Endothelial cell of umbilical vein (primary cell): Measurements from ENCODE around the gene RUNX2. TPM values are rescaled to one million over a fixed set of nuclear protein-coding genes. Genes with fewer than 3 reads are reported as not detected.

Experiments
- BruUV-seq: library from RNA; stranded (reverse); fragments of 400-500 nt; replicated peaks from 2 replicates; lab custom pipeline; 2021; lab: Mats Ljungman, UMichigan
- CTCF ChIA-PET: fragments of 300-600, 350-600 bp; sonication (Branson Sonifier 250); formaldehyde crosslinking; loops from one replicate; lab custom pipeline; 2021; ENCODE audit warnings: antibody characterized with exemption, inconsistent platforms; lab: Charles Lee
- POLR2A ChIA-PET: fragments of 300-600, 350-600 bp; sonication (Branson Sonifier 250); formaldehyde crosslinking; loops from one replicate; lab custom pipeline; 2021; ENCODE audit warnings: antibody characterized with exemption, inconsistent platforms; lab: Charles Lee
- DNase-seq: peaks from one replicate; pipeline ENCODE4 v3.0.0-alpha.2; 2011; ENCODE audit warnings: low read depth, low spot score
- FAIRE-seq: peaks from 2 replicates; lab custom pipeline; 2011; peaks lifted over from hg19 to GRCh38; lab: Jason Lieb, UNC
- H2AFZ ChIP-seq: 2 replicates; pipeline ENCODE4 v1.6.0; 2012; ENCODE audit warnings: low read depth, low read length, control low read depth, inconsistent platforms
- H3K27ac ChIP-seq: 2 replicates; pipeline ENCODE4 v1.5.1; 2011; ENCODE audit warnings: low read depth, mild to moderate bottlenecking, control low read depth, low read length, moderate library complexity; ENCODE audit not compliant: insufficient read depth
- H3K27me3 ChIP-seq, 2 experiments: 2 replicates each; pipeline versions ENCODE4 v1.6.0 to v1.6.1; 2011; ENCODE audit warnings: low read length in 2 of 2, mixed read lengths in 1 of 2; ENCODE audit not compliant: control insufficient read depth in 2 of 2, insufficient read depth in 2 of 2
- H3K36me3 ChIP-seq, 2 experiments: 2 replicates in 1 of 2; 3 replicates in 1 of 2; pipeline ENCODE4 v1.5.1; 2011; ENCODE audit warnings: low read length in 2 of 2, mild to moderate bottlenecking in 1 of 2, moderate library complexity in 1 of 2; ENCODE audit not compliant: control insufficient read depth in 2 of 2, insufficient read depth in 2 of 2; ENCODE audit errors: extremely low read depth in 1 of 2
- H3K4me1 ChIP-seq: 3 replicates; pipeline ENCODE4 v1.5.1; 2011; ENCODE audit warnings: mild to moderate bottlenecking, low read length; ENCODE audit not compliant: control insufficient read depth, insufficient read depth; ENCODE audit errors: extremely low read depth
- H3K4me2 ChIP-seq: 2 replicates; pipeline ENCODE4 v1.6.1; 2011; ENCODE audit warnings: low read length, control low read depth, mixed read lengths; ENCODE audit not compliant: insufficient read depth
- H3K4me3 ChIP-seq, 3 experiments: fragments of 200-600 bp in 1 of 3; sonication (generic), shearing (Covaris generic) in 1 of 3; replicated peaks in 1 of 3; 2 replicates each; pipeline ENCODE4 v1.5.1; 2011 to 2016; ENCODE audit warnings: control low read depth in 3 of 3, low read length in 3 of 3, mild to moderate bottlenecking in 2 of 3, inconsistent platforms in 1 of 3, low read depth in 1 of 3, moderate library complexity in 1 of 3; ENCODE audit not compliant: insufficient read depth in 1 of 3
- H3K79me2 ChIP-seq: 2 replicates; pipeline ENCODE4 v1.6.0; 2012; ENCODE audit warnings: low read length, inconsistent platforms; ENCODE audit not compliant: control insufficient read depth, insufficient read depth
- H3K9ac ChIP-seq: replicated peaks from 2 replicates; pipeline ENCODE3; 2011; ENCODE audit warnings: low read length, control low read depth; ENCODE audit not compliant: insufficient read depth; ENCODE audit errors: extremely low read depth
- H3K9me1 ChIP-seq: replicated peaks from 3 replicates; pipeline ENCODE4 v1.6.0; 2011; ENCODE audit warnings: mild to moderate bottlenecking, low read length; ENCODE audit not compliant: control insufficient read depth, insufficient read depth; ENCODE audit errors: extremely low read depth
- H3K9me3 ChIP-seq: replicated peaks from 2 replicates; pipeline ENCODE4 v1.5.1; 2012; ENCODE audit warnings: low read length, inconsistent platforms; ENCODE audit not compliant: control insufficient read depth, insufficient read depth
- H4K20me1 ChIP-seq: replicated peaks from 2 replicates; pipeline ENCODE3; 2011; ENCODE audit warnings: mild to moderate bottlenecking, low read length; ENCODE audit not compliant: control insufficient read depth, insufficient read depth; ENCODE audit errors: extremely low read depth
- EZH2 ChIP-seq: IDR thresholded peaks from 2 replicates; pipeline ENCODE4 v1.6.1; 2012; ENCODE audit warnings: borderline replicate concordance, low read depth, mild to moderate bottlenecking, moderate library complexity, low read length, inconsistent platforms; ENCODE audit not compliant: severe bottlenecking
- FOS ChIP-seq: IDR thresholded peaks from 2 replicates; pipeline ENCODE4 v1.6.1; 2011; ENCODE audit warnings: mild to moderate bottlenecking, low read length, moderate library complexity, borderline replicate concordance; ENCODE audit not compliant: insufficient read depth
- GATA2 ChIP-seq: IDR thresholded peaks from 2 replicates; pipeline ENCODE4 v1.7.0; 2011; ENCODE audit warnings: low read depth, mild to moderate bottlenecking, moderate library complexity, mixed read lengths, low read length; ENCODE audit not compliant: insufficient read length, insufficient read depth
- JUN ChIP-seq: IDR thresholded peaks from 2 replicates; pipeline ENCODE4 v1.6.1; 2011; ENCODE audit warnings: borderline replicate concordance, low read depth; ENCODE audit not compliant: insufficient read length, insufficient read depth
- MYC ChIP-seq: IDR thresholded peaks from one replicate; pipeline ENCODE4 v1.6.1; 2011; ENCODE audit warnings: mild to moderate bottlenecking, low read depth, low read length
- POLR2A ChIP-seq: IDR thresholded peaks from 2 replicates; pipeline ENCODE4 v1.6.1; 2012; ENCODE audit warnings: low read depth, mild to moderate bottlenecking, control low read depth, low read length
- POLR2AphosphoS5 ChIP-seq: IDR thresholded peaks from 2 replicates; pipeline ENCODE4 v1.6.1; 2012; ENCODE audit warnings: low read depth, mild to moderate bottlenecking, control low read depth, low read length, moderate library complexity; ENCODE audit not compliant: insufficient read depth
- dilution Hi-C: fragments of 300-500 bp; cut with MboI; formaldehyde crosslinking; loops from one replicate; pipeline ENCODE4 v1.15.0; 2019; ENCODE audit warnings: low sequenced_read_pairs; ENCODE audit not compliant: extremely low pct_ligation_motif_present
- intact Hi-C: fragments of 100-400 bp; cut with micrococcal nuclease; formaldehyde crosslinking; loops from one replicate; pipeline ENCODE4 v1.10.0; 2022
- polyA plus RNA-seq, 4 experiments: library from polyadenylated mRNA; depleted of rRNA in 3 of 4; stranded (reverse) in 3 of 4; unstranded in 1 of 4; fragments of >200 nt; gene quantifications; 2 replicates each; pipeline versions ENCODE4 v1.2.1 to v1.2.3, GENCODE V29; 2011 to 2012; ENCODE audit warnings: missing spikeins in 1 of 4
- total RNA-seq: library from RNA; stranded (reverse); gene quantifications from 2 replicates; pipeline ENCODE4 v1.2.3, GENCODE V29; 2021
- TF ChIP-seq, protein P1 (sequence below), 2 donors: IDR thresholded peaks; 1 replicate in 1 of 2; 2 replicates in 1 of 2; pipeline ENCODE4 v1.5.1; 2011; ENCODE audit warnings: low read length in 2 of 2, mild to moderate bottlenecking in 2 of 2, moderate library complexity in 2 of 2, control low read depth in 1 of 2, inconsistent platforms in 1 of 2, low read depth in 1 of 2; ENCODE audit not compliant: insufficient read depth in 1 of 2; ENCODE audit errors: extremely low read depth in 1 of 2
- TF ChIP-seq, protein P2 (sequence below): IDR thresholded peaks from 2 replicates; pipeline ENCODE4 v1.6.1; 2011; ENCODE audit not compliant: insufficient read depth, insufficient read length

The RUNX2 gene
- total and polyA plus RNA-seq, 2 donors (not counting 3 experiments of a cell fraction or from before 2014, with no cell fraction given), result 0.06 TPM; not detected in 1

DNA sequence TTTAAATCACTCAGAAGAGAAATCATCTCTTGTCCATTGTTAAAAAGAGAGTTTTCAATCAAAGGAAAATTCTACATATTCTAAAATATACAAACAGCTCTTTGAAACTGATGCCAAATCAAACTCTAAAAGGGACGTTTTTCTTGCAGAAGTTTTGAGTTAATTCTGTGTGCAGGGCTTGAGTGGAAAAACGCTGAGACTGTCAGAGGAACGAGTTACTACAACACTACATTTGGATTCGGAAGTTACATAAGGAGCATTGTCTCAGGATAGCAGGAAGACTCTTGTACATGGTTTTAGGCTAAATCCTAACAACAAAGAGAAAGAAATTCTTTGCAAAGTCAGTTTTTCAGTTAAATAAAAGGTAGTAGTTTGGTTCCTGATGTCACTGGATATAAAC, 205.3 kb downstream of the RUNX2 start:
- no peaks in the 10 kb centered on the region for H3K4me1 ChIP-seq
- ChIA-PET CTCF (no interaction called here), POLR2A (no interaction called here)
- H3K4me3 ChIP-seq, result no peak overlapping the region
- H3K4me2 ChIP-seq, result no peak overlapping the region
- H3K27me3 ChIP-seq, result peaks cover 14 to 19% of the 10 kb centered on the region in 2 experiments
- intact Hi-C loops (no loop called here), dilution Hi-C loops (no loop called here)
- H3K9me3 ChIP-seq, result no peaks in the 10 kb centered on the region
- H3K9ac ChIP-seq, result no peak overlapping the region
- no peaks in the 10 kb centered on the region for H3K79me2 ChIP-seq
- H2AFZ ChIP-seq, result no peak overlapping the region
- DNase-seq (no peak), FAIRE-seq (no peak)
- BruUV-seq, result no TSS peak
- no peaks in the 10 kb centered on the region for H3K36me3 ChIP-seq
- H4K20me1 ChIP-seq, result no peaks in the 10 kb centered on the region
- H3K9me1 ChIP-seq, result no peaks in the 10 kb centered on the region
- H3K27ac ChIP-seq, result no peak overlapping the region
- TF ChIP-seq POLR2AphosphoS5 (no peak), JUN (no peak), EZH2 (no peak), GATA2 (no peak), FOS (no peak), POLR2A (no peak), MYC (no peak)
- TF ChIP-seq, protein P1, sequence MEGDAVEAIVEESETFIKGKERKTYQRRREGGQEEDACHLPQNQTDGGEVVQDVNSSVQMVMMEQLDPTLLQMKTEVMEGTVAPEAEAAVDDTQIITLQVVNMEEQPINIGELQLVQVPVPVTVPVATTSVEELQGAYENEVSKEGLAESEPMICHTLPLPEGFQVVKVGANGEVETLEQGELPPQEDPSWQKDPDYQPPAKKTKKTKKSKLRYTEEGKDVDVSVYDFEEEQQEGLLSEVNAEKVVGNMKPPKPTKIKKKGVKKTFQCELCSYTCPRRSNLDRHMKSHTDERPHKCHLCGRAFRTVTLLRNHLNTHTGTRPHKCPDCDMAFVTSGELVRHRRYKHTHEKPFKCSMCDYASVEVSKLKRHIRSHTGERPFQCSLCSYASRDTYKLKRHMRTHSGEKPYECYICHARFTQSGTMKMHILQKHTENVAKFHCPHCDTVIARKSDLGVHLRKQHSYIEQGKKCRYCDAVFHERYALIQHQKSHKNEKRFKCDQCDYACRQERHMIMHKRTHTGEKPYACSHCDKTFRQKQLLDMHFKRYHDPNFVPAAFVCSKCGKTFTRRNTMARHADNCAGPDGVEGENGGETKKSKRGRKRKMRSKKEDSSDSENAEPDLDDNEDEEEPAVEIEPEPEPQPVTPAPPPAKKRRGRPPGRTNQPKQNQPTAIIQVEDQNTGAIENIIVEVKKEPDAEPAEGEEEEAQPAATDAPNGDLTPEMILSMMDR (IDR thresholded peaks at IDR 0.05; ENCODE audit: extremely low read depth in 1 of 2, insufficient read depth in 1 of 2, low read depth in 1 of 2, low read length in 2 of 2), result no peak
- TF ChIP-seq, protein P2, sequence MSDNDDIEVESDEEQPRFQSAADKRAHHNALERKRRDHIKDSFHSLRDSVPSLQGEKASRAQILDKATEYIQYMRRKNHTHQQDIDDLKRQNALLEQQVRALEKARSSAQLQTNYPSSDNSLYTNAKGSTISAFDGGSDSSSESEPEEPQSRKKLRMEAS, result no peak
